SH-SY5Y (cell line): ENCODE measurements around the gene TMEM181.

Experiments
- GATA2 ChIP-seq: IDR thresholded peaks from 2 replicates; pipeline ENCODE4 v1.6.1; 2011; ENCODE audit warnings: mild to moderate bottlenecking, low read depth, low read length
- GATA3 ChIP-seq: IDR thresholded peaks from 2 replicates; pipeline ENCODE4 v1.6.1; 2011; ENCODE audit warnings: low read depth, mild to moderate bottlenecking, low read length, moderate library complexity

Gene TMEM181

GRCh38 chr6:158591810-158592209, 31.9 kb downstream of the TMEM181 start:
- TF ChIP-seq GATA2, result no peak
- TF ChIP-seq GATA3, result no peak

- TF ChIP-seq GATA2 (no peak), GATA3 (no peak)
Observed at GRCh38 chr6:158593670-158594069, 33.8 kb downstream of the TMEM181 start.

GRCh38 chr6:158595223-158595622, 35.3 kb downstream of the TMEM181 start:
- TF ChIP-seq GATA2, result no peak

GRCh38 chr6:158596861-158597260, 37.0 kb downstream of the TMEM181 start:
- TF ChIP-seq GATA3 (no peak), GATA2 (no peak)

- TF ChIP-seq GATA2 (no peak), GATA3 (no peak)
Observed at GRCh38 chr6:158597565-158597964, 37.7 kb downstream of the TMEM181 start.

- TF ChIP-seq GATA2, result no peak
- TF ChIP-seq GATA3, result no peak
Observed at GRCh38 chr6:158599635-158600034, 39.7 kb downstream of the TMEM181 start.

GRCh38 chr6:158603261-158604047, 43.6 kb downstream of the TMEM181 start:
- TF ChIP-seq GATA3, result peak; percentile 71
- peak; percentile 44; the same call in 1 of the 2 replicates for TF ChIP-seq GATA2

GRCh38 chr6:158604048-158604406, 44.1 kb downstream of the TMEM181 start:
- no peak for TF ChIP-seq GATA2
- TF ChIP-seq GATA3, result no peak

GRCh38 chr6:158605266-158605878, 45.5 kb downstream of the TMEM181 start:
- no peak for TF ChIP-seq GATA3
- no peak for TF ChIP-seq GATA2

GRCh38 chr6:158606935-158607334, 47.0 kb downstream of the TMEM181 start:
- TF ChIP-seq GATA3 (no peak), GATA2 (no peak)

- TF ChIP-seq GATA2 (no peak), GATA3 (no peak)
Observed at GRCh38 chr6:158607411-158608170, 47.7 kb downstream of the TMEM181 start.

GRCh38 chr6:158608221-158608620, 48.3 kb downstream of the TMEM181 start:
- TF ChIP-seq GATA2 (no peak), GATA3 (no peak)

GRCh38 chr6:158609455-158610155, 49.7 kb downstream of the TMEM181 start:
- TF ChIP-seq GATA3, result no peak
- no peak for TF ChIP-seq GATA2

- no peak for TF ChIP-seq GATA2
- no peak for TF ChIP-seq GATA3
Observed at GRCh38 chr6:158610319-158610968, 50.6 kb downstream of the TMEM181 start.

- no peak for TF ChIP-seq GATA3
- no peak for TF ChIP-seq GATA2
Observed at GRCh38 chr6:158611039-158611438, 51.1 kb downstream of the TMEM181 start.
